ENCODE data around the gene ZNF76. TPM values are rescaled to one million over a fixed set of nuclear protein-coding genes. Genes with fewer than 3 reads are reported as not detected.
A peak's percentile ranks its signal among the peaks of the same experiment; 100 is the strongest.

Gene ZNF76
- total and polyA plus RNA-seq, 9 of the 15 experiments (the other 6 are each of a cell fraction or from before 2014, with no cell fraction given), result 1.2 to 17.8 (median 10.7) TPM

GRCh38 chr6:35259194-35259947 lies at the start of gene ZNF76 (continued):
- TF ChIP-seq, protein P1, sequence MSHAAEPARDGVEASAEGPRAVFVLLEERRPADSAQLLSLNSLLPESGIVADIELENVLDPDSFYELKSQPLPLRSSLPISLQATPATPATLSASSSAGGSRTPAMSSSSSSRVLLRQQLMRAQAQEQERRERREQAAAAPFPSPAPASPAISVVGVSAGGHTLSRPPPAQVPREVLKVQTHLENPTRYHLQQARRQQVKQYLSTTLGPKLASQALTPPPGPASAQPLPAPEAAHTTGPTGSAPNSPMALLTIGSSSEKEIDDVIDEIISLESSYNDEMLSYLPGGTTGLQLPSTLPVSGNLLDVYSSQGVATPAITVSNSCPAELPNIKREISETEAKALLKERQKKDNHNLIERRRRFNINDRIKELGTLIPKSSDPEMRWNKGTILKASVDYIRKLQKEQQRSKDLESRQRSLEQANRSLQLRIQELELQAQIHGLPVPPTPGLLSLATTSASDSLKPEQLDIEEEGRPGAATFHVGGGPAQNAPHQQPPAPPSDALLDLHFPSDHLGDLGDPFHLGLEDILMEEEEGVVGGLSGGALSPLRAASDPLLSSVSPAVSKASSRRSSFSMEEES (CRISPR knock-in tag; IDR thresholded peaks at IDR 0.05), result no peak
- TF ChIP-seq SUPT5H (IDR thresholded peaks at IDR 0.05) (peak; percentile 66; the same call in 1 of the 2 replicates), FOXA1 (IDR thresholded peaks at IDR 0.05; ENCODE audit: borderline replicate concordance) (no peak), SMAD2 (IDR thresholded peaks at IDR 0.05; ENCODE audit: low read depth, low read length) (no peak), TARDBP (IDR thresholded peaks at IDR 0.05) (peak; percentile 98), NEUROD1 (IDR thresholded peaks at IDR 0.05; ENCODE audit: borderline replicate concordance, low read depth, low read length, partially characterized antibody) (peak; percentile 71), ZNF316 (IDR thresholded peaks at IDR 0.05) (peak; percentile 17; the same call in 1 of the 2 replicates), STAG1 (CRISPR knock-in tag; IDR thresholded peaks at IDR 0.05; ENCODE audit: borderline replicate concordance) (no peak), CBX2 (IDR thresholded peaks at IDR 0.05; ENCODE audit: insufficient read depth, low read length, poor library complexity, severe bottlenecking) (no peak), PRPF4 (IDR thresholded peaks at IDR 0.05; ENCODE audit: insufficient read depth, low read depth, low read length, poor library complexity, severe bottlenecking) (peak; percentile 87), ZBTB49 (CRISPR knock-in tag; IDR thresholded peaks at IDR 0.05; ENCODE audit: borderline replicate concordance) (no peak), ZNF717 (CRISPR knock-in tag; IDR thresholded peaks at IDR 0.05) (no peak), TAF7 (tag; IDR thresholded peaks at IDR 0.05) (peak; percentile 45; the same call in 1 of the 2 replicates), FOS (IDR thresholded peaks at IDR 0.05; ENCODE audit: extremely low read depth, insufficient read length) (peak; percentile 96), ZNF76 (CRISPR knock-in tag; IDR thresholded peaks at IDR 0.05; ENCODE audit: borderline replicate concordance) (0 out of 2 replicates have a peak, but pooled peaks have one; percentile 8), POLR2G (IDR thresholded peaks at IDR 0.05; ENCODE audit: low read depth, low read length) (peak; percentile 95), NCOA2 (IDR thresholded peaks at IDR 0.05; ENCODE audit: partially characterized antibody in 2 of 2) (no peak), MITF (IDR thresholded peaks at IDR 0.05) (peak; percentile 77; the same call in 1 of the 2 replicates), NR3C1 (CRISPR knock-in tag; IDR thresholded peaks at IDR 0.05) (peak; percentile 86)
- TF ChIP-seq, protein P2, sequence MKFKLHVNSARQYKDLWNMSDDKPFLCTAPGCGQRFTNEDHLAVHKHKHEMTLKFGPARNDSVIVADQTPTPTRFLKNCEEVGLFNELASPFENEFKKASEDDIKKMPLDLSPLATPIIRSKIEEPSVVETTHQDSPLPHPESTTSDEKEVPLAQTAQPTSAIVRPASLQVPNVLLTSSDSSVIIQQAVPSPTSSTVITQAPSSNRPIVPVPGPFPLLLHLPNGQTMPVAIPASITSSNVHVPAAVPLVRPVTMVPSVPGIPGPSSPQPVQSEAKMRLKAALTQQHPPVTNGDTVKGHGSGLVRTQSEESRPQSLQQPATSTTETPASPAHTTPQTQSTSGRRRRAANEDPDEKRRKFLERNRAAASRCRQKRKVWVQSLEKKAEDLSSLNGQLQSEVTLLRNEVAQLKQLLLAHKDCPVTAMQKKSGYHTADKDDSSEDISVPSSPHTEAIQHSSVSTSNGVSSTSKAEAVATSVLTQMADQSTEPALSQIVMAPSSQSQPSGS (CRISPR knock-in tag; IDR thresholded peaks at IDR 0.05), result no peak; the same call in 1 of the 2 replicates

Measured in K562 (cell line).